SK-N-SH treated with all-trans-retinoic acid at 6 μM for 48 hours (cell line): ENCODE measurements around the gene DGCR2.

Source experiments
- PATZ1 ChIP-seq: fragments of 250-450 bp; sonication (Bioruptor Pico); IDR thresholded peaks from 2 replicates; pipeline ENCODE4 v1.8.0; 2020; ENCODE audit warnings: mild to moderate bottlenecking, moderate library complexity, borderline replicate concordance
- PPARA ChIP-seq: fragments of 250-450 bp; sonication (Bioruptor Pico); IDR thresholded peaks from 2 replicates; pipeline ENCODE4 v1.5.0; 2020; ENCODE audit warnings: mild to moderate bottlenecking, borderline replicate concordance
- ZC3H10 ChIP-seq: fragments of 250-450 bp; sonication (Bioruptor Pico); IDR thresholded peaks from 2 replicates; pipeline ENCODE4 v1.5.1; 2021; ENCODE audit warnings: mild to moderate bottlenecking, moderate library complexity

GRCh38 chr22:19090183-19090582, 32.0 kb downstream of the DGCR2 start:
- no peak for TF ChIP-seq ZC3H10 (CRISPR knock-in tag)
- no peak for TF ChIP-seq PPARA (CRISPR knock-in tag)
- TF ChIP-seq PATZ1 (CRISPR knock-in tag), result no peak
